Bone marrow (tissue), 2 donors: ENCODE results near the gene BORCS5.
"Not testable (repeated sequence)": the region's sequence is repeated elsewhere in the genome, so short reads cannot be mapped to it uniquely, and the experiment has no call there.

Experiments
- DNase-seq, 2 donors: peaks; one replicate each; lab custom pipeline; 2025; lab: John Stamatoyannopoulos, UW

The BORCS5 gene

DNA sequence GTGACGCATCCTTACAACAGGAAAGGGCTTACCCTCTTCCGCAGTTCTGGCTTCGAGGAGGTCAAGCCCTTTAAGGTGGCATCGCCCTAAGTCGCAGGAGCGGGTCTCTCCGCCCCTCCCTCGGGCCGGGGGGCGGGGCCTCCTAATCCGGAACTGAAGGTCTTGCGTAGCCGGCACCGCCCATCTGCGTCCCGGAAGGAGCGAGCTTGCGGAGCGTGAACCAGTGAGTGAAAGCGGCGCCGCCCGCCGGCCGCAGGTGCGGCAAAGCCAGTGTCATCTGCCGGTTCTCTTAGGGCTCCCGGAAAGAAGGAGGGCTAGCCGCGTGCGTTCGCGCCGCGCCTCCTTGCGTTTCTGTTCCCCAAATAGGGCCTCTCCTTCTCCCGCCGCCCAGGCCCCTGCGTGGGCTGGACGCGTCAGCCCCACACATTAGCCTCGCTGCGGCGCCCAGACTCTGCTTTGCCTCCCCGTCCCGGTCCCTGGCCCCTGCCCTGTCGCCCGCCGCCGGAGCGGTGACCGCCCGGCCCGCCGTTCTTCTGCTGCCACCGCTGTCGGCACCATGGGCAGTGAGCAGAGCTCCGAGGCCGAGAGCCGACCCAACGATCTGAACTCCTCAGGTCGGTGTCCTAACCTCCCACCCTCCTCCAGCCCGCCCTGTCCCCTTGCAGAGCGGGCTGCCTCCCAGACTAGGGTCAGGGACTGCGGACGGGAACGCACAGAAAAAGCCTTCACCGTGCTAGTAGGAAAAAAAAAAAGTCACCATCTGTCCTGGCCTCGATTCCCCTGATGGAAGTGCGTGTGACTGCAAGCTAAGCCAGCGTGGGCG is at the start of gene BORCS5:
BORCS5 (plus strand) TSS at position 183 of the 823 bp plus-strand sequence; CDS start at position 557, 374 bp downstream.
- peak; percentile 84 to 93 for DNase-seq

DNA sequence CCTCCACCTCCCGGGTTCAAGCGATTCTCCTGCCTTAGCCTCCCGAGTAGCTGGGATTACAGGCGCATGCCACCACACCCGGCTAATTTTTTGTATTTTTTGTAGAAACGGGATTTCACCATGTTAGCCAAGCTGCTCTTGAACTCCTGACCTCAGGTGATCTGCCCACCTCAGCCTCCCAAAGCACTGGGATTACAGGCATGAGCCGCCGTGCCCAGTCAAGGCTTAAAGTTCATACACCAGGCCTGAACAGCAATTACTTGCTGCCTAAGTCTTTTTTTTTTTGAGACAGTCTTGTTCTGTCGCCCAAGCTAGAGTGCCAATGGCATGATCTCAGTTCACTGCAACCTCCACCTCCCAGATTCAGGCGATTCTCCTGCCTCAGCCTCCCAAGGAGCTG is 46.2 kb upstream of the BORCS5 start:
- not testable (repeated sequence) for DNase-seq

- no peak for DNase-seq
These were observed 41.0 kb upstream of the BORCS5 start for GRCh38 chr12:12315838-12316237.

DNA sequence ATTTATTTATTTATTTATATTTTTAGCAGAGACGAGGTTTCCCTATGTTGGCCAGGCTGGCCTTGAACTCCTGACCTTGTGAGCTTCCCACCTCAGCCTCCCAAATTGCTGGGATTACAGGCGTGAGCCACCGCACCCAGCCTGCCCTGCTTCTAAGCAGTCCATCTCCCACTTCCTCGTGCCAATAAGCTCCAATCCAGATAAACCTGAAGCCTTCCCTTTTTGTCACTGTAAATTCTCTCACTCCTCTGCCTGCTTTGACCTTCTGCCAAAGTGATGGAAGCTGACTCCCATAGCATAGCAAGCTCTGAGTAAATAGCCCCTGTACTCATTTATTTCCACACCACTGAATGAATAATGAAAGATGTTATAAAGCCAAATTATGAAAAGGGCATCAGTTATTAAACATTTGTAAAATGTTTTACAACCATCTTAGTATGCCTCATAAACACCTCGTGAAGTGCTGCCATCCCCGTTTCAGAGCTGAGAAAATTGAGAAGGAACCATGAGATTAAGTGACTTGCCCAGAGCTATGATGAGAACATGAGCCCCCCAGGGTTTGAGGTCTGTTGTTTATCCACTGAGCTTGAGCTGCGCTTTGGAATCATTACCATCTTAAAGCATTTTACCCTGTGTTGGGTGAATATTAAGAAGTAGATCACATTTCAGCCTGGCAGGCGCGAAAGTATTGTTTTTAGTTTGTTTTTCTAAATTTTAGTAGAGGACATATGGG is 37.3 kb upstream of the BORCS5 start:
- no peak for DNase-seq

- DNase-seq: no peak
These were observed 33.8 kb upstream of the BORCS5 start for GRCh38 chr12:12323118-12323517.

GRCh38 chr12:12323591-12323990 is 33.3 kb upstream of the BORCS5 start:
- DNase-seq: no peak

DNA sequence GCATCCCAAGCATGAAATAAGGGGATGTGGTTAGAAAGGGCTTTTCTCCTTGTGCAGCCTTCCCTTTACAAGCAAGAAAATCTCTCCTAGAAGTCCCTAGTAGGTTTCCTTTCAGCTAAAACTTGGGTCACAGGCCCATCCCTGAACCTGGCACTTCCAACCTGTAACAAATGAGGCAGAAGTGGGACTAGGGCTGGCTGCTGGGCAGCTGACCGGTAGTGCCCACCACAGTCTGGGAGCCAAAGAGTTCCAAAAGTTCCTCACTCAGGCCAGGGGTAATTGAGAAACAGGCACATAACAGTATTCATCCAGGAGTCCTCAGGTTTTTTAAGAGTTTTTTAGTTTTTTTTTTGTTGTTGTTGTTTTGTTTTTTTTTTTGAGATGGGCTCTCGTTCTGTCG is 30.6 kb upstream of the BORCS5 start:
- DNase-seq: no peak

DNA sequence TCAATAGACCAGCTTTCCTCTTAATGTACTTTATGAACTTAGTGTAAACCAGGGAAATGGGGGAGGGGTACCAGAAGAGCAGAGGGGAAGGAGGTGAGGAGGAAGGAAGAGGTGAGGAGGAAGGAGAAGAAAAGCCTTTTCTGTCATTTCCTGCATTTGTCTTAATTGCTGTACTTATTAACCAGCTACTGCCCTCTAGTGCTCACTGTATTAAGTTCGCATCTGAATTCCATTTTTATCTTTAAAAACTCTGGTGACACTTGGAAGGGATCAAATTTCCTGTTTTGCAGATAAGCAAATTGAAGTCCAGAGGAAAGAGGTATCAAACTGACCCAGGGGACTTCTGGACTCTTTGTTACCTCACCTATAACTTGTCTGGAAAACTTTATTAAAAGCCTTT is 29.1 kb upstream of the BORCS5 start:
- peak in 1 of 2 donors; percentile 49 for DNase-seq

GRCh38 chr12:12331244-12331771 is 25.6 kb upstream of the BORCS5 start:
- DNase-seq: no peak

GRCh38 chr12:12331896-12332295 is 25.0 kb upstream of the BORCS5 start:
- no peak for DNase-seq

- peak in 1 of 2 donors; percentile 9 for DNase-seq
These were observed 23.2 kb upstream of the BORCS5 start for GRCh38 chr12:12333407-12334366.

- peak; percentile 1 to 48 for DNase-seq
These were observed 22.4 kb upstream of the BORCS5 start for GRCh38 chr12:12334367-12335040.

DNA sequence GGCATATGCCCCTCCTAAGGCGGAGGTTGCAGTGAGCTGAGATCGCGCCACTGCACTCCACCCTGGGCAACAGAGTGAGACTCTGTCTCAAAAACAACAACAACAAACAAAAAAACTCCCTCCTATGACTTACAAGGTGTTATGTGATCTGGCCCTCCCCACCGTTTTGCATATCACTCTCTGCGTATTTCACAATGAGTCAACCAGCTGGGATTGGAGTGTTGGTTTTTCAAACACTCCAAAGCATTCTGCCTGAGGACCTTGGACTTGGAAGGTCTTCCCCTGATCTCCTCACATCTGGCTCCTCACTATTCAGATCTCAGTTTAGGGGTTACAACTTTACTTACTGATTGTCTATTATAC is 20.8 kb upstream of the BORCS5 start:
- no peak for DNase-seq

- no peak for DNase-seq
These were observed 20.4 kb upstream of the BORCS5 start for GRCh38 chr12:12336511-12336910.

- DNase-seq: no peak
These were observed 18.2 kb upstream of the BORCS5 start for GRCh38 chr12:12338527-12339168.

- DNase-seq: no peak
These were observed 6.9 kb upstream of the BORCS5 start, which contains the start of gene MANSC1 for GRCh38 chr12:12349711-12350665. TSS of gene MANSC1 (minus strand) at chr12:12350242. CDS start at chr12:12343314, 6,928 bp downstream.

DNA sequence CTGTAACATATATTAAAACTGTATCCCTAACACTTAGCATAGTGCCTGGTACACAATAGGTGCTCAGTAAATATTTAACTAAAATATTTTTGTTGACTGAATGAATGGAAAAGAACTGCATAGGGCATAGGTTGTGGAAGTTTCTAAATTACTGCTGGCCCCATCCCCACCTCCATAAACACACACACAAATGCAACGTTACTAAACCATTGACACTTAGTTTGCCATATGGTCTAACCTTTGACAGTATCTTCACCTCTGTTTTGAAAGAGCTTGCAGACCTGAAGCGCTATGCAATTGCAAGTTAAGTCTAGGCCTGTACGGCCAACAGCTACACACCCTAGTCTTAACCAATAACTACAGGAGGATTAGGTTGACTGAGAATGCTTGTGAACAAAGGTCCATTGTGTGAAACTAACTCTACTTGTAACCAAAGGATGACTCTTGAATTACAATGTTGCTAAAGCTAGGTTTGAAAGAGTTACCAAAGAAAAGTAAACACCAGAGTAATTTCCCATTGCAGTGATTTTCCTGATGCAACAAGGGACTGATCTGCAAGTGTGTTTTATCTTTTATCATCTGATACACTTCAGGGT is 5.9 kb upstream of the BORCS5 start:
- DNase-seq: no peak

GRCh38 chr12:12351468-12352185 is 5.3 kb upstream of the BORCS5 start:
- DNase-seq: not testable (repeated sequence)
